Duodenal mucosa (tissue), 2 donors: ENCODE measurements around the gene GNAT2.

ENCODE experiments used
- H3K27ac ChIP-seq: one replicate; pipeline ENCODE4 v1.7.0; 2013; ENCODE audit warnings: low read depth, low read length
- H3K27me3 ChIP-seq, 2 donors: one replicate each; pipeline ENCODE4 v1.7.0; 2013; ENCODE audit warnings: low read length in 2 of 2, control low read depth in 1 of 2; ENCODE audit not compliant: insufficient read depth in 2 of 2, control insufficient read depth in 1 of 2
- H3K36me3 ChIP-seq, 2 donors: one replicate each; pipeline ENCODE4 v1.7.0; 2013; ENCODE audit warnings: low read length in 2 of 2, control low read depth in 1 of 2; ENCODE audit not compliant: insufficient read depth in 2 of 2, control insufficient read depth in 1 of 2
- H3K4me1 ChIP-seq, 2 donors: one replicate each; pipeline ENCODE4 v1.7.0; 2013; ENCODE audit warnings: low read length in 2 of 2, control low read depth in 1 of 2; ENCODE audit not compliant: insufficient read depth in 2 of 2, control insufficient read depth in 1 of 2
- H3K4me3 ChIP-seq, 2 donors: one replicate each; pipeline ENCODE4 v1.7.0; 2013; ENCODE audit warnings: low read length in 2 of 2, low read depth in 1 of 2
- H3K9ac ChIP-seq, 2 donors: one replicate each; pipeline ENCODE4 v1.7.0; 2013; ENCODE audit warnings: low read length in 2 of 2, low read depth in 1 of 2
- H3K9me3 ChIP-seq, 2 donors: one replicate each; pipeline ENCODE4 v1.7.0; 2013; ENCODE audit warnings: low read length in 2 of 2, control low read depth in 1 of 2; ENCODE audit not compliant: control insufficient read depth in 1 of 2

Gene GNAT2

DNA sequence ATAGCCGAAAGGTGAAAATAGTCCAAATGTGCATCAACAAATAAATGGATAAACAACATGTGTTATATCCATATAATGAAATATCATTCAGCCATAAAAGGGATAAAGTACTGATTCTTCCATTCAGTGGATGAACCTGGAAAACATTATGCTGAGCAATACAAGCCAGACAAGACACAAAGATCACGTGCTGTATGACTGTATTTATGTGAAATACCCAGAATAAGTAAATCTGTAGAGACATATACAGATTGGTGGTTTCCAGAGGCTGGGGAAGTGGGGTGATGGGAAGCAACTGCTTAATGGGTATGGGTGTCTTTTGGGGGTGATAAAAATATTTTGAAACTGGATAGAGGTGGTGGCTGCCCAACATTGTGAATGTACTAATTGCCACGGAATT lies 23.2 kb upstream of the GNAT2 start:
- H3K27me3 ChIP-seq: no peaks in the 10 kb centered on the region
- H3K4me3 ChIP-seq: no peak overlapping the region
- H3K9me3 ChIP-seq: no peaks in the 10 kb centered on the region
- H3K36me3 ChIP-seq: no peaks in the 10 kb centered on the region
- no peak overlapping the region for H3K27ac ChIP-seq
- no peak overlapping the region for H3K9ac ChIP-seq
- peaks cover 32 to 39% of the 10 kb centered on the region in 2 donors for H3K4me1 ChIP-seq

DNA sequence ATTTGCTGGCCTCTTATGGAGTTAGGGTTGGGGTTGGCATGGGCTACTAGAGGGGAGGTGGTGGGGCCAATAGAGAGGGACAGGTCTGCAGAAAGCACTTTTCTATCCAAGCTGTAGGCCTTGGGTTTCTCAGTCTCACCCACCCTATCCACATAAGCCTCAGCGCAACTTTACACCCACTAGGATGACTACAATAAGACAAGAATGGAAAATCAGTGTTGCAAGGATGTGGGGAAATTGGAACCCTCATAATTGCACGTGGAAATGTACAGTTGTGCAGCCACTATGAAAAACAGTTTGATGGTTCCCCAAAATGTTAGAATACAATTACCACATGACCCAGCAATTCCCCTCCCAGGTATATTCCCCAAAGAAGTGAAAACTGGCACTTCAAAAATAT lies 22.4 kb upstream of the GNAT2 start:
- Histone ChIP-seq H3K9ac (no peak overlapping the region), H3K27me3 (no peaks in the 10 kb centered on the region)

DNA sequence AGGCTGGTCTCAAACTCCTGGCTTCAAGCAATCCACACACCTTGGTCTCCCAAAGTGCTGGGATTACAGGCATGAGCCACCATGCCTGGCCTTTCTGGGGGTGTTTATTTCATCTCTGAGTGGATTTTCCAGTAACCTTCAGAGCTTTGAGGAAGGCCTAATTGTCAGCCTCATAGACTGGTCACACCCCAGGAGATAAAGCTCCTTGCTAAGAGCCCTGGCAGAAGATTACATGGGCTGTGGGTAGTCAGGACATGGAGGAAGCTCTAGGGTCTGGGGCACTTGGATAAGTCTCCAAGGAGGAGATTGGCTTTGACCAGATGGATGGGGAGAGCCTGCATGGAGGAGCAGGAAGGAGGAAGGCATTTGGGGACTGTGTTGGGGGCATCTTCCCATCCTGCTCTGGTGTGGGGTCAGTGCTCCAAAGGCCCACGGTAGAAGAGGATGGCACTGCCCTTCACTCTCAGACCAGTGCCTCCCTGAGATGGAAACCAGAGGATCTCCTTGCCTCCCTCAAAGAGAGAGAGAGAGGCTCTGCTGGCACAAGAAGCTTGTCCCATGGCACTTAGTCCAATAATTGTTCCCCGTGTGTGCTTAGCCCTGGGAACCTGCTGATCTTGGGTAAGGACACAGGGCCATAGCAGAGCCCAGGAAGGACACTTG lies 21.8 kb upstream of the GNAT2 start:
- Histone ChIP-seq H3K4me1 (peaks cover 39 to 47% of the 10 kb centered on the region in 2 donors), H3K27me3 (no peaks in the 10 kb centered on the region), H3K9me3 (no peaks in the 10 kb centered on the region), H3K27ac (no peak overlapping the region), H3K36me3 (no peaks in the 10 kb centered on the region), H3K4me3 (no peak overlapping the region), H3K9ac (no peak overlapping the region)

More for the DNA sequence above, 22.4 kb upstream of the GNAT2 start:
- Histone ChIP-seq H3K27ac (no peak overlapping the region), H3K4me1 (peaks cover 34 to 40% of the 10 kb centered on the region in 2 donors), H3K4me3 (no peak overlapping the region), H3K9me3 (no peaks in the 10 kb centered on the region), H3K36me3 (no peaks in the 10 kb centered on the region)

DNA sequence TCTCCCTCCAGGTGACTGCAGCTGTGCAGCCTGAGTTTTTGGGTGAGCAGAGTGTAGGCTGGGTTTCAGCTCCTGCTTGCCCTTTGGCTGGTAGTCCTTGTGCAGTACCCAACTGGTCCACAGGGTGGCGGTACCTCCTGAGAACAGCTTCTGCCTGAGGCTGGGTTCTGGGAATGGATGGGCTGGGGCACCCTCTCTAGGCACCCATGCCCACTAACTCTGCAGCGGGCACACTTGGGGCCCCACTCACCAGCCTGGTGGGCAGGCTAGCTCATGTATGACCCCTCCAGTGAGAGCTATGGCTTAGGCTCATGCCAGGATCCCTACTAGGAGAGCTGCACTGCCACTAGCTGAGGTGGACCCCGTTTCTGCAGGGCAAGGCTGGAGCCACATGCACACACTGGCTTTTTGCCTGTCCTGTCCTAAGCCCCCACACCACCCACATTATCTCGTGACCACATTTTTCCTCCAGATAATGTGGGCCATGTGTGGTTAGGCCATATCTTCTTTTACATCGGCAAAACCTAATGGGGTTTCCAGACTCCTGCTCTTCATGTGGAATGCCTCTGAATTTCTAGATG lies 21.0 kb upstream of the GNAT2 start:
- no peaks in the 10 kb centered on the region for H3K27me3 ChIP-seq
- H3K9me3 ChIP-seq: no peaks in the 10 kb centered on the region
- H3K4me3 ChIP-seq: no peak overlapping the region
- H3K27ac ChIP-seq: no peak overlapping the region
- no peaks in the 10 kb centered on the region for H3K36me3 ChIP-seq
- peak overlapping the region in 1 of 2 donors; percentile 43 for H3K9ac ChIP-seq
- H3K4me1 ChIP-seq: peaks cover 46 to 55% of the 10 kb centered on the region in 2 donors

DNA sequence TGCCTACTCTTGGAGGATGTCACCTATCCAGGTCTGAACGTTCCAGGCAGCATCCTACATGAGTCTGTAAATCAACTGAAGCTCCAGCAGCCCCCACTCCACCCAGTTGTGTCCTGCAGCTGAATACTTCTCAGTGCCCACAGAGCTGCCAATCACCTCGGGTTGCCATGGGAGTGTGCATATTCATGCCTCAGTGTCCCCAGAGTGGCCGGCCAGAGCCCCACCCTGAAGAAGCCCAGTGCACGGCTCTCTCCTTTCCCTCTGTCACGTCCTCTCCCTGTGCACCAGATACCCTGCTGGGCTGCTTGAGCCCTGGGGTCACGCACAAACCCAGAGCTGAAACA lies 20.4 kb upstream of the GNAT2 start:
- Histone ChIP-seq H3K27ac (no peak overlapping the region), H3K9me3 (no peaks in the 10 kb centered on the region), H3K4me1 (peaks cover 52 to 59% of the 10 kb centered on the region in 2 donors), H3K27me3 (no peaks in the 10 kb centered on the region), H3K9ac (peak overlapping the region in 1 of 2 donors; percentile 43), H3K4me3 (no peak overlapping the region), H3K36me3 (no peaks in the 10 kb centered on the region)

DNA sequence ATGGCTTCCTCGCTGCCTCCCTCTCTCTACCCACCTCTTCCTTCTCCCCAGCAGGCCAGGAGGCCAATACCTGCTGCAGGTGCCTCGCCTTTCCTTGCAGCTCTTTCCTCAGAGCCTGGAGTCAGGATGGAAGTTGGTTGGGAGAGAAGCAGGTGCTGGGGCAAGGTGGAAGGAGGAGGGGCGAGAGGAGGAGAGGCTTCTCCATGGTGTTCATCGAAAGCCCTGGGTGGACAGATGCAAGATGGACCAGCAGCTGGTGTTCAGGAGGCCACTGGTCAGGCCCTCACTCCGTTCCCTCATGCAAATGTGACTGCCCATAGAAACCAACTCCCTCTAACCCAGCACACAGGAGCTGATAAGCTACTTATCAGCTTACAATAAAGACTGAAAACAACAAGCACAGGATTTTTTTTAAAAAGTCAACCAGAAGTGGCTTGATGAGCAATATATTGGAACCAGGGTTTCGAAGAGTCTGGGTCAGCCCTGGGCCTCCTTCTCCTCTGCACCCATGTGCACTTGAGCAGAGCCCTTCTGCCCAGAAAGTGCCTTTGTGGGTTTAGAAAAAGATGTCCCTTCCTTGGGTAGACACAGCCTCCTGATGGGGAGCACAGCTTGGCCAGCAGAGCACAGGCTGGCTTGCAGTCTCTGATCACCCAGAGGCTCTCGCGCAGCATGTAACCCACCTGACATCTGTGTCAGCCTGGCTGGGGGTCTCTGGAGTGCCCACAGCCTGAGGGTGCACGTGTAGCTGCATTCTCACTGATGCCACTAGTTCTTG lies 19.8 kb upstream of the GNAT2 start:
- Histone ChIP-seq H3K27me3 (no peaks in the 10 kb centered on the region), H3K4me3 (no peak overlapping the region), H3K36me3 (no peaks in the 10 kb centered on the region), H3K27ac (no peak overlapping the region), H3K9ac (peak overlapping the region in 1 of 2 donors; percentile 29), H3K4me1 (peaks cover 56 to 60% of the 10 kb centered on the region in 2 donors), H3K9me3 (no peaks in the 10 kb centered on the region)

DNA sequence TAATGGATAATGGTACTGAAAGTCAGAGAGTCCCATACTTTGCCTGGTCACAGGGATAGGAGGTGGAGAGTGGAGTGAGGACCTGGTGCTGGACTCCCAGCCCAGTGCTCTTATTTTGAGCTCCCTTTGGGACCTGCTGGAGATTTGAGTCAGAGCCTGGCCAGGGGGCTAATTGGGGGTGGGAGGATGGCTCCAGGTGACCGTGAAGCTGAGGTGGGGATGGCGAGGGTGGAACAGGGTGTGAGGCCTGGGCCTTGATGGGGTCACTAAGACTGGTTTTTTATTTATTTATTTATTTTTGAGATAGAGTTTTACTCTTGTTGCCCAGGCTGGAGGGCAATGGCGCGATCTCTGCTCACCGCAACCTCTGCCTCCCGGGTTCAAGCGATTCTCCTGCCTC lies 18.0 kb upstream of the GNAT2 start:
- Histone ChIP-seq H3K9me3 (no peaks in the 10 kb centered on the region), H3K36me3 (no peaks in the 10 kb centered on the region), H3K4me1 (peaks cover 54 to 62% of the 10 kb centered on the region in 2 donors), H3K27ac (no peak overlapping the region), H3K4me3 (no peak overlapping the region), H3K9ac (no peak overlapping the region), H3K27me3 (no peaks in the 10 kb centered on the region)

DNA sequence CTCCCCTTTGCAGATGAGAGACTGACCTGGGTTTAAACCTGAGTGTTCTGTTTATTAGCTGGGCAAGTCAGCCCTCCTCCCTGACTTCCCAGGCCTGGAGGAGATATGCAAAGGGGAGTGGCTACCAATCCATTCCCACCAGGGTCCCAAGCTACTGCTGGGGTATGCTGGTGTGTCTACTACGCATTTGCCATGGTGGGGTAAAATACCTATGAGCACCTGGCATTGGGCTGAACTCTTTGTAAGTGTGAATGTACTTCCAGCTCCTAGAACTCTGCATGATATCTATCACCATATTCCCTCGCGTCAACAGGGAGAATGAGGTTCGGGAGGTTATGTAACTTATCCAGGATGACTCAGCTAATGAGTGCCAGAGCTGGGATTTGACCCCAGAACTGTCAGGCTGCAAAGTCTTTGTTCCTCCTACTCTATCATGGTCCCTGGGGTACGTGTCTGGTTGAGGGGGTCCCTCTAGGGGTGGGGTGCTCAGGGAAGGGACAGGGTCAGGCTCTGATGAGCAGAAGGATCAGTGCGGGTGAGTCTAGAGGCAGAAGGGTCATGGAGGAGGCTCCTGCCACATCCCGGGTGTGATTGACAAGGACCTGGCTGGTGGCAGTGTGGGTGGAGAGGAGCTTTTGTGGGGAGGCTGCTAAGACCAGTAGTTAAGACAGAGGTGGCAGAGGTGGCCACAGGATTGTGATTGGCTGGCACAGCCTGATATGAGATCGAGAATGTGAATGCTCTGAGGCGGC lies 17.0 kb upstream of the GNAT2 start:
- peaks cover 60 to 67% of the 10 kb centered on the region in 2 donors for H3K4me1 ChIP-seq
- no peak overlapping the region for H3K4me3 ChIP-seq
- no peak overlapping the region for H3K9ac ChIP-seq
- no peaks in the 10 kb centered on the region for H3K27me3 ChIP-seq
- H3K9me3 ChIP-seq: no peaks in the 10 kb centered on the region
- no peak overlapping the region for H3K27ac ChIP-seq
- H3K36me3 ChIP-seq: peaks cover 7 to 8% of the 10 kb centered on the region in 2 donors

DNA sequence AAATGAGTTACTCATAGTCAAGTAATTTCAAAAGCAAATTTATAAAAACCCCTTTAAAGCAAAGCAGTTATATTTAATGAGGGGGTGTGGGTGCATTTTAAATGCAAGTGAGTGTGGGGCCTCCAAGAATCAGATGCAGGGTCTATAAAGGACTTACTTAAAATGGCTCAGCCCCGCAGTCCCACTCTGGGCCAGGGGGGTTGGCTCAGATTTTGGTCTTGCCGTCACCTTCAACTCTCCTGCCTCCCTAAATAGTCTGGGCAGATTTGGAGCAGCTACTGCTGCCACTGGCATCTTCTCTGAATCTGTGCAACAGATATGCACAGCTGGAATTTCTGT lies 16.4 kb upstream of the GNAT2 start:
- Histone ChIP-seq H3K27ac (no peak overlapping the region), H3K4me1 (peaks cover 60 to 67% of the 10 kb centered on the region in 2 donors), H3K9me3 (no peaks in the 10 kb centered on the region), H3K36me3 (peaks cover 13% of the 10 kb centered on the region in 2 donors), H3K9ac (no peak overlapping the region), H3K27me3 (no peaks in the 10 kb centered on the region), H3K4me3 (no peak overlapping the region)
